NCI-H82 treated with DMSO at 0.1 percent for 48 hours (cell line): ENCODE results near the gene SNUPN.
A peak's percentile ranks its signal among the peaks of the same experiment; 100 is the strongest.

ENCODE experiments used
- DNase-seq: peaks from one replicate; lab custom pipeline; 2025; ENCODE audit not compliant: unreplicated experiment; lab: John Stamatoyannopoulos, UW

Gene SNUPN

DNA sequence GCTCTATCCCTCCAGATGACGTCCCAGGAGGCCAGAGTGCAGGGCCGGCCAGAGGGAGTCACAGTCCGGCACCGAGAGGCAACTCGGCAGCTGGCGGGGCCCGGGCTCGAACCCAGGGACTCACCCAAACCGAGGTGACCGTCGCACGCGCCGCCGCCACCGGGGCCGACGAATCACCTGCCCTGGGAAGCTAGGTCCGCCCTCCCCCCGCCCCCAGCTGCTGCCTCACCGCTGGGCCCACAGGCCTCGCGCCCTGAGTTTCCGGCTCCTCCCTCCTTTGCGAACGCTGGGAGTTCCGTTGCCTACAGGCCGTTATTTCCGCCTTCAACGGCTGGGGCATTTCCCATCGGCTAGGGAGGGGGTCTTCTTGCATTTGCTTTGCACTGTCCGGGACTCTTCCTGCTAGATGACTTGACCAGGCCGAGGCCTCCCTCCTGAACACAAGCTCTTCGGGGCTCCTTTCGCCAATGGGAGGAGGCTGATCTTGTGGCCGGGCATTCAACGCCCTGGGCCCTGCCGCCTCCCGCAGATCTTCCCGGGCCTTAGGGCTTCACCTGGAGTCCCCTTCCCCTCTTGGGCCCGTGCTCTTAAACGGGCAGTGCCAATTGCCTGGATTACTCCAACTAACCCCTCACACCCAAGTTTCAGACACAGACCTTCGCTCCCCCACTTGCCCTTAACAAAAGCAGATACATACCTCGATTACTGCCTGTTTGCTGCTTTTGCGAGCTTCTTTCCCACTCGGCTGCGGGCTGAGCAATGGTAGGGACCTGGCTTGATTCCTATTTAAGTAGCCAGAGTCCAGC is at the start of gene SNUPN:
Gene SNUPN, minus strand, starts transcription at position 184 of the 806 bp plus-strand sequence. CDS start 4,674 bp downstream, outside the sequence.
- peak; percentile 75 for DNase-seq

DNA sequence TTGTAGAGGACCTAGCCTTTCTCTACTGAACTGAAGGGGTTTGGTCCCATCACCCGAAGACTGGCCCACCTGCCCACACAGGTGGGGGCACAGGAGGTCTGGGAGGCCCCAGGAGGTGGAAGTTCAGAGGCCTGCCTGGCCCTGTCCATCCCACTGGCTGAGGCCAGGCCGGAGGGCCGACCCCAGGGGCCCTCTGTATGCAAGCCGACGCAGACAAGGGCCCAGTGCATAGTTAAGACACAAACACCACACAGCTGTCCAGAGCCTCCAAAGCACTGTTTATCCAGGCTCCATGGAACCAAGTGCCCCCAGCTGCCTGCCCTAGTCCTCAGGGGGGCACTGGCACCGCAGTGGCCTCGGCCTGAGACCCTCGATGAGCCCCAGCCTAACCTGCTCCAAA is 48.8 kb upstream of the SNUPN start:
- DNase-seq: no peak

DNA sequence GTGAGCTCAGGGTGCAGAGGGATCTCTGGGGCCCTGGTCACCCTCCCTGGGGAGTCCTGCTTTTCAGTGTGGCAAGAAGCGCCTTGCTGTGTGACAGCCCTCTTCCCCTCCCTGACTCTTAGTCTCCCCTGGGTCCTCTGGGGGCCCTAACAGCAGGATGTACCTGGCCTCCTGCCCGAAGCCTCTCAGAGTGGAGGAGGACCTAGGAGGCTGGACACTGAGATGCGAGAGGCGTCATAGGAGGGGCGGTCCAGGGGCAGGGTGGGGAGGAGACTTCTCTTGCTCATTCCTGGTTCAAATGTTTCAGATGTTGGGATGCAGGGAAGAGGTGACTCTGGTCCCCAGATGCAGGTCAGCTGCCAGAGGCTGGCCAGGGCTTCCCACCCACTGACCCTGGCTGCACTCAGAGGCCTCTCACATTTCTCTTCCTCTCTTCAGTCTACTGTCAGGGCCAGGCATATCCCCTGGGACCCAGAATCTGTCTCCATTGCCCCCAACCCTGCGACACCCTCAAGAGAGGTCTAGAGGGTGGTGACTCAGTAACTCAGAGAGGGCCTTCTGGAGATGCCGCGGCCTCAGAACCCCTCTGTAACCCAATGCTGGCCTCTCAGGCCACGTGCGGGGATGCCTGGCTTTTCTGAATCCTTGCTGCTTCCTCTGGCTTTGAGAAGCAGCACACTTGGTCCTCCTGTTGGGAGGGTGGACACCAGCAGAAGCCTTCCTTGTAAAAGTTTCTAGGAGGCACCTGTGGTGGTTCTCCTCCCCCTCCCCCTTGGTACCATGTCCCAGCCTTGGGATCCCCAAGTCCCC is 48.1 kb upstream of the SNUPN start:
- DNase-seq: no peak

DNA sequence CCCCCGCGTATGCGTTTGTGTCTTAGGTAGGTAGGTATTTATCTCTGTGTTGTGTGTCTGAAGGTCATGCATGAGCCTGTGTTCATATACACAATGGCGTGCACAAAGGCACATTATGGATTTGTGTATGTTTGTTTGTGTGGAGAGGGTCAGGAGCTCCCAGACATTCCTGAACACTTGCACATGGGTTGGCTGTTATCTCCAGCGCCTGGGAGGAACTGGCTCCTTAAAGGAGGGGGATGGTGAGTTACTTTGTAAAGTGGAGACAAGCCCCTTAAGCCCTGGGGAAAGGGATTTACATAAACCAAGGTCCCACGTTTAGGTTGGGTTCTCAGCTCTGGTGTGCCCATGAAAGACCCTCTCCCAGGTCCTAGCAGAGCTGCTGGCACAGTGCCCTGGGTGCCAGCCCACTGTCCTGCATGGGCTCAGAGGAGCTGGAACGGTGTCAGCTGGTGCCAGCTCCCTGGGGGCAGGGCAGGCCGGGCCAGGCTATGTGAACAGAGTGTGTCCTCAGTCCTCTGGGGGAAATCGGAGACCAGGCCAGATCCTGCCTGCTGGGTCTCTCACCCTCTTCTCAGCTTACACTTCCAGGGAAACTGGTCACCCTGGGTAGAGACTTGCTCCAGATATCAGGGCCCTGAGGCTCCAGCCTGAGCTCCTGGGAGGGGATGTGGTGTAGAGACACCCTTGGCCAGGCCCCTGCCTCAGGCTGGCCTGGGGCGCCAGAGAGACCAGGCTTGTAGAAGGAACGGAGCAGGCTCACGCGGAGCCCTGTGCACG is 47.3 kb upstream of the SNUPN start:
- DNase-seq: peak; percentile 43

DNA sequence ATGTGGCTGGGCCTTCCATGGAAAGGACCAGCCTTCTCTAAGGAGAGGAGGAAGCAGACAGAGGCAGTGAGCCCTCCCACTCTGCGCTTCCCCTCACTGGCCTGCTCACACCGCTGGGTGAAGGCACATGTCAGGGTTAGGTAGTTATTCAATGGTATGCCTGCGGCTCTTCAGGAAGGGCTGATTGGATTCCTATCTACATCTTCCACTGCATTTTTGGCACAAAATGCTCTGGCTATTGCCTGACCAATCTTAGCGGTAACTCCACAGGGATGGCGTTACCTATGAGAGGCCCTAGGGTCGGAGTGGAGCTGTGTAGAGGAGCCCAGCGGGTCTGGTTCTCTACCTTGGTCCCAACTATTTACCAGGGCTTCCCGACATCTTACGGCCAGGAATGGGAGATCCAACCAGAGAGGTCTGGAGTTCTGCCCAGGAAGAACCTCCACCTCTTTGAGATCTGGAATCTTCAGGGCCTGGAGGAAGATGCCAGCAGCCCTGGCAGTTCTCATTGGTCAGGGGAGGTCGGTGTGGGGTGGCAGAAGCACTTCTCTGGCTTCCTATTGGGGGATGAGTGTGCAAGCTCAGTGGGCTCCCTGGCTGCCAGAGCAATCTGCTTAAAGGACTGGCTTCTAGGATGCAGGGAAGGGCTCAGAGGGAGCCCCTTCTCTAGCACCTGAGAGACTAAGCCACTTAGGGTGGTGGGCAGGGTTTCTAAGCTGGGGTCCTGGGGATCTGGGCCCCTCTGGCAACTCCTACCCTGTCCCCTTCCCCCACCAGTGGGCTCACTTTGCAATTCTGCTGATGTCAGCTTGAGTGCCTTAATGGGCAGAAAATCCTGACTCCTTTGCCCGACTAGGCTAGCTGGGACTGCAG is 46.4 kb upstream of the SNUPN start:
- no peak for DNase-seq

DNA sequence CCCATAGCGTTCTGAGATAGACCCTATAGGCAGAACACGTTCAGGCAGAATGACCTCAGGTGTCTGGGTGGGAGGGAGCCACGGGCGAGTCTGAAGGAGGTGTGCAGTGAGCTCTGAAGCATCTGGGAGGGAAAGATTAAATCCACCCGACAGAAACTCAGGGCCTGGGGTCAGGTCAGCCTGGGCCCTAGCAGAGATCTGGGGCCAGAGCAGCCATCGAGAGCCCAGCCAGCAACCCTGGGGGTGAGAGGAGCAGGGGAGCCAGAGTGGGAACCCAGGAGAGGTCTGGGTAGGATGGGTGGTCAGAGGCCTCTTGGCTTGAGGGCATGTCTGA is 44.3 kb upstream of the SNUPN start:
- no peak for DNase-seq

DNA sequence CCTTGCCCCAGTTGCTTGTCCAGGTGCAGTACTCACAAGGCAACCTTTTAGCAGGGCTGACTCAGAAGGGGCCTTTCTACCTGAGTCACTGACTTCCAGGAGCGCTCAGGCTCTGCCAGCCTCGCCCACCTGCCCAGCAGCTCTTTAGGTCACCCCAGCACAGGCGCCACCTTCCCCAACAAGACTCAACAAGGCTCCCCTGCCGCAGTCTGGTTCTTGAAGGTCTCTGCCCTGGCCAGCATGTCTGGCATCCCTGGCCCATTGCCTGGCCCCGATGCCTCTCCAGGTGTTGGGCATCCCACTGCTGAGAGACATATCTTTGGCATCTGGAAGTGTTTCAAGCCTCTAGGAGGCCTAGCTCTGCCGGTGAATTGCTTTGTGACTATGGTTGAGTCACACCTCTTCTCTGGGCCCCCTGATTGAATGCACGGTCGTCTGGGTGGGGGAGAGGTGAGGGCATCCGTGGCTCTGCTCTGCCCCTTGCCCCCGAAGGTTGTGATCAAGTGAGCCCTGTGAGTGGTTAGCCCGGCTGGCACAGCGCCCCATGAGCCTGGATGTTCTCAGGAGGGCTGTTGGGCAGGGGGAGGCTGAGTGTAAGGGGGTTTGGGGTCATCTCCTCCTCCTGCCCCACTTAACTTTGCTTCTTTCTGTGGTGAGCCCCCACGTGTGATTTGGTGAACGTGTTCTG is 43.8 kb upstream of the SNUPN start:
- DNase-seq: no peak

DNA sequence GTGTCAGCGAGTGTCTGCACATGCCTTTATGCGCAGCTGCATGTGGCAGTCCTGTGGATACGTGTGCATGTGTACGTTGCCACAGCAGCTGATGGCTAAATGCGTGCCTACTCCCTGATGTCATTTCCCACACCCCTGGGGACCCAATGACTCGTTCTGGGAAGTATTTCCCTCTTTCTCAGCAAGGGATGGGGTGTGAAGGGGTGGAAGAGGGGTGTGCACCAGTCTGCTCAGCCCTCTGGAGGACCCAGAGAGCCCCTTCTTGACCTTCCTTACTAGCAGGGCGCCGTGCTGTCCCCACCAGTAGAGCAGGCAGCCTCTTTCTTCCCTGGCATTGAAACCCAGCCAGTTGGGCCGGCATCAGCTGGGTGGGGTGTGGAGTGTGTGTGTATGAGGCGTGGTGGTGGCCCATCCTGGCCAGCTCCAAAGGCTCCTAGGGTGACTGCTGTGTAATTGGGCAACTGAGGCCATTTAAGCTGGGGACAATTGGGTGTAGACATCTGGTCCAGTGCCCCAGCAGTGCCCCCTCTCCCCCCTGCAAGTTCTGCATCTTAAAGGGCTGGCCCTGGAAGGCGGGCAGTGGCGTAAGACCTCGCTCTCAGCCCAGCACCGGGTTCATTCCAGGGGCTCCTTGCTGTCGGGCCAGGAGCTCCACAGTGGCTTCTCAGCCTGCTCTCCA is 41.4 kb upstream of the SNUPN start:
- DNase-seq: no peak

DNA sequence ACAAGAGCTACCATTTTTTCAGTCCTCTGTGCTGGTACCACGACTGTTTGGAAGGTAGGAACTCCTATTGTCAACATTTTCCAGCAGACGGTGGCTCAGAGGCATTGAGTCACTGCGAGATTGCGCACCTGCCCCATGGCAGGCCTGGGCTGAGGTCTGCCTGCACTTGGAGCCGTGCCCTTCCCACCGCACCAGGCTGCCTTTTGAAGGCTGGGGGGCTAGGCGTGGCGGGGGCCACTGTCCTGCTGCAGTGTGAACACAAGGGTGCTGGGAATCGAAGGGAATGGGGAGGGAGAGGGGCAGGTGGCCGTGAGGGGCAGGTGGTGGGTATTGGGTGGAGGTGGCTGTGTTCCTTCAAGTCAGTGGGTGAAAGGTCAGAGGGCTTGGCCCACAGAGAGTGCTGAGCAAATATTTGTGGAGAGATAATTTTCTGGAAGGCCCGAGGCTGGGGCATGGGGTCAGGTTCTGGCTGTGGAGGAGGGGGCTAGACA is 38.5 kb upstream of the SNUPN start:
- DNase-seq: no peak

DNA sequence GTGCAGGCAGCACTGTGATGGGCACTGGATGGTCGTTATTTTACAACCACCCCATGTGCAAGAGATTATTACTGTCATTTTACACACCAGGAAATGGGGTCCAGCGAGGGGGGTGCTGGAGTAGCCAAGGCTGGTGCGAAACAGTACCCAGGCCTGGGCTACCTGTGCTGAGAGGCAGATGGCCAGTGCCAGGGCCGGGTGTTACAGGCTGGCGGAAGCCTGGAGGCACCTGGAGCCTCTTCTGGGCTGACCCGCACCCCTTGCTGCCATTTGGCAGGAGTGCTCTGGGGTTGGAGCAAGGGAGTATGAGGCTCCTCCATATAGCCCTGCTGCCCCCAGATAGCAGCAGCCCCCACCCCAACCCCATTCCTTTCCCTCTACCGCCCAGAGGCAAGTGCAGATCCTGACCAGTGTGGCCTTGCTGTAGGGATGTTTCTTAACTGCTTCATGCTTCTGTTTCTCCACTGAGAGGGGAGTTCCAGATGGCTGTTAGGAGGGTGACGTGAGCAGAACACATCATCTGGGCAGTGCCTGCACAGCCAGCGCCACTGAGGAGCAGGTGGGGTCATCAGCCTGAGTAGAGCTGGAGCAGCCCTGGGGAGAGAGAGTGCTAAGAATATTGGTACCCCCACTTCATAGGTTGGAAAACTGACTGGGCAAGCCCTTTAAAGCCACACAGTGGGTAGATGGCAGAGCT is 37.4 kb upstream of the SNUPN start:
- DNase-seq: no peak

DNA sequence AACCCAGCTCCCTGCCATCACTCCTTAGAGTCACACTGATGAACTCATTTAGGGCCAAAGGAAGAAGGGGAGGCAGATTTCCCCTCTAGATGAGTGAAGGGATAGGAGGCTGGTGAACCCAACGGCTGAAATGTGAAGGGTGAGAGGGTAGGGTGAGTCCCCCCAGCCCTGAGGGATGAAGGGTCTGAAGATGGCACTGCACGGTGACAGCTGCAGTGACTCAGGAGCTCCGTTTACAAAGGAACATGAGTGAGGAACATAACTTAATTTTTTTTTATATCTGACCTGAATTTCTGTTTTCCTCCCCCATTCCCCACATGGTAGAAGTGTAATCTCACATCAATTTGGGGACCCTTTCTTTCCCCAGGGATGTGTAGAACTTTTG is 36.2 kb upstream of the SNUPN start:
- DNase-seq: no peak

DNA sequence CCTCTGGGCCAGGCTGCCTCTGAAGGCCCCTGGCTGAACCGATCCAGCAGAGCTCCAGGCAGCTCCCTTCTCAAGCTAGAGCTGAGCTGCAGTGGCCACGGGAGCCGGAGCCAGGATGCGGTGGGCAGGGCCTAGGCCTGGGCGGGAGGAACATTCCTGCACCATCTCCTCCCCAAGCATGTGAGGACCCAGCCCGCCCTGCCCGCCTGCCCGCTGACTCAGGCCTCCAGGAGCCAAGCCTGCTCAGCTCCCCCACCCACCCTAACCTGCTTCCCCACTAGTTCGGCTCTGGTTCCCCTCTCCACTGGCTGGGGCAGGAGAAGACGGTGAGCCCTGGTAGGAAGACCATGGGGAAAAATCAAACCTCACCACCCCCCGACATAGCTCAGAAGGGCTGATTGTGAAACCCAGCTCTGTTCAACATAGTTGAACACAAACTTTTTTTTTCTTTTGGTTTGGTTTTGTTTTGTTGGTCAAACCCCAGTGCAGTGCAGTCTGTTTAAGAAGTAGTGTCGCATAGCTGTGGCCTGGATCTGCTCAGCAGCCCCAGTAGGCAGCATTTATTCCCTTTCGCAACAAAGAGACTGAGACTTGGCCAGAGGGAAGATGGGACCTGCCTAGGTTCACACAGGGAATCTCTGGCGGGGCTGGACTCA is 35.7 kb upstream of the SNUPN start:
- no peak for DNase-seq

DNA sequence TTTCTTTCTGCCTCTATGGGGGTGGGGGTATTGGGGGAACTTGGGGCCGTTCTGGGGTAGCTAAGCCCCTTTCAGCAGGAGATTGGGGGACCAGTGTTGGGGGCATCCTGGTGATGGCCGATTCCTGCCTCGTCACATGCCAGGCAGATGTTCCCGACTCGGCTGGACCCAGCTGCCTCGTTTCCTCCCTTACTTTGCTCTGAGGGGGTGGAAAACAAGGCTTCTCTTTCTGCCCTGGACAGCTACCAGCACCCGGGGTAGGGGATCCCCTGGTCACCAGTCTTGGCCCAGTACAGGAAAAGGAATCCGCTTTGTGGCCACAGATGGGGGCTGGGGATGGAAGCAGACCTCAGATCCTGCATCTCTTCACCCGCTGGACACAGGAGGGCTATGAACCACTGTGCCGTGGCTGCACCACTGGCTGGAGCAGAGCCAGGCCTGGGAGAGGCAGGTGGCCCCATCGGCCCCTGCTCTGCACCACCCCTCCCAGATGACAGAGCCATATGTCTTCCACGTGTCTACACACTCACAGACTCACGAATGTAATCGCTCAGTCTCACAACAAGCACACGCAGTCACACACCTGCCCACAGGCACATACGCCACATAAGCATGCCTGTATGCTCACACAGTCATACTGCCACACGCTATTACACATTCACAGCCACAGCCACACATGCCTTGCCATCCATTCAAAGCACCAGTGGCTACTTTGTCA is 34.6 kb upstream of the SNUPN start:
- no peak for DNase-seq

DNA sequence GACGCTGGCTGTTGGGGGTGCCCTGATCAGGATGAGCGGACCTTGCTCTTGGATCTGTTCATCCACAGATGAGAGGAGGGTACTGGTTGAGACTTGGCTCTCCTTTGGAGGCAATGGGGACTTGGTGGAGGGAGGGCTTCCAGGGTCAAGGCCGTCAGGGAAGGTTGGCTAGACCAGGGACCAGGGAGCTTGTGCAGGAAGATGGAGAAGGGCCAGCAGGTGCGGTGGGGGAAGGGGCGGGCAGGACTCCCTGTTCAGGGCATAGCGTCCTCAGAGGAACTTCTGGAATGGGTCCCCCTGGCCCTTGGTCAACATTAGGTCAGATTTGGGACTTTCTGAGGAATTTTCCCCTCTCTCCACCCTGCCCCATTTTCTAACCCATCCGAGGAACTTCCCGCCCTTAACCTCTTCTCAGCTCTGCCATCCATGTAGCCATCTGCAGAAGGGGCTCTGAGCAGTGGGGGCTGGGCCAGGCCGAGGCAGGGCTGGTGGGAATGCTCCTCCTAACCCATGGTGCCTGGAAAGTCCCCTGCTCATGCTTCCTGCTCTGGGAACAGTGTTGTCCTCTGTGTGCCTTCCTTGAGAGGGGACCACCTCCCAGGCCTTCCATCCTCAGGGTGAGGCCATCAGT is 33.7 kb upstream of the SNUPN start:
- no peak for DNase-seq

DNA sequence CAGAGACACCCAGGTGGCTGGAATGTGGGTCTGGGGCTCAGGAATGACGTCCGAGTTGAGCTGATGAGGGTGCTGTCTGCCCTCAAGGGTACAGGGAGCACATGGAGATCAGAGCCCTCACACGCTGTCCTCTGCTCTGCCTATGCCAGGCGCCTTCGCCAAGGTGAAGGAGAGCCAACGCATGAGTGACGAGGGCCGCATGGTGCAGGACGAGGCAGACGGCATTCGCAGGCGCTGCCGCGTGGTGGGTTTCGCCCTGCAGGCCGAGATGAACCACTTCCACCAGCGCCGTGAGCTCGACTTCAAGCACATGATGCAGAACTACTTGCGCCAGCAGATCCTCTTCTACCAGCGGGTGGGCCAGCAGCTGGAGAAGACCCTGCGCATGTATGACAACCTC is 31.3 kb upstream of the SNUPN start:
- no peak for DNase-seq

DNA sequence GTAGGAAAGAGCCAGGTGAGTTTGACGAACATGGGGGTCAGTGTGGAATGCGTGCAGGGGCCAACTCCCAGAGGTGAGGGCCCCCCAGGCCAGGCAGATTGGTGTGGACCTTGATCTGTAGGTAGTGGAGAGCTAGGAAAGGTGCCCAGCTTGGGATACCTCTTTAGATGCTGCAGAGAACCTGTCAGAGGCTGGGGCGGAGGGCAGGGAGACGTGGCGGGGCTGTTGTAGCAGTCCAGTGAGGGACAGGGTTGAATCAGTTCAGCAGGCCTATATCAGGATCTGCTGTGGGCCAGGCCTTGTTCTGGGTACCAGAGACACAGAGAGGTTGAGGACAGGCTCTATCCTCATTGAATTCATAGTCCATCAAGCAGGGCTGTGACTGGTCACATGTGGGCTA is 30.8 kb upstream of the SNUPN start:
- DNase-seq: no peak

DNA sequence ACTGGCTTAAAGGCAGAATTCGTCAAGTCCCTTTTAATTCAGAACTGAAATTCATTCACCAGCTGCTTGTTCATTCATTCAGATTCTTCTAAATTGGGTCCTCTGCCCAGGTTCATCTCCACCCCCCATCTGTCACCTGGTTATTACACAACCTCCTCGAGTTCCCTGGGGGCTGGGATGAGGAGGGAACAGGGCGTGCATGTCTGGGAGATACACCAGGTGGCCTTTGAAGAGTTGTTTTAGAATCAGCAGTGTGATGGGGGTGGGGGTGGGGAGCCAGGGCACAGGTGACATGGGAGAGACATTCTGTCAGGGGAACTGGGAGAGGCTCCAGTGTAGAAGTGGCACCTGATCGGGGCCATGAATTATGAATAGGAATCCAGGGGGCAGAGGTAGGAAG is 30.4 kb upstream of the SNUPN start:
- DNase-seq: no peak
